Measurements from ENCODE around the gene KRT86. TPM values are rescaled to one million over a fixed set of nuclear protein-coding genes. Genes with fewer than 3 reads are reported as not detected.

KRT86 gene
- total and polyA plus RNA-seq, 2 experiments from 2014 or later, result 0.16 TPM; not detected in 1

DNA sequence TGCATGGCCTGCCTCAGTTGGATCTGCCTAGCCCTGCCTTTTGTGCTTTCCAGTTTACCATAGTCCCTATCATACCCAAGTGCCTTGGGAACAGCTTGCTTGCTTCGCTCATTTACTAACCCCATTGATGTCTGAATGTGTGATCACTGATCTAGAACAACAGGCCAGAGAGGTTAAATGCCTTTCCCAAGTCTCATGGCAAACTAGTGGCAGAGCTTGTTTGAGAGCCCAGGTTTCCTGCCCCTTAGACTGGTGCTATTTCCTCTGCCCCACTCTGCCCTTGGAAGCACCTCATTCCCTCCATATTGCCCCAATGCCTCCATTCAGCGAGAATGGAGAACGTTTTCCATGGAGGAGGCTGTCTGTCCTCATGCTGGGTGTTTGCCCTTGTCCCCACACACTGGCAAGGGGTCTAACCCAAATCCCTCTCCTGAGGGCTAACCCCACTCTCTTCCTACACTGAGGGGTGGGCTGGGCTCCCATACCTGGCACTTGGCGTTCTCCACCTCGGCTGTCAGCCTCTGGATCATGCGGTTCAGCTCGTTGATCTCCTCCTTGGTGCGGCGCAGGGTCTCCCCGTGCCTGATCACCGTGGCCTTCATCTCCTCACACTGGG is 21.6 kb upstream of the KRT86 start:
- Histone ChIP-seq H3K4me2 (no peak overlapping the region), H3F3A (replicated peaks; ENCODE audit: low read depth) (no peaks in the 10 kb centered on the region), H3K4me1 (ENCODE audit: insufficient read depth) (no peaks in the 10 kb centered on the region), H3K27ac (ENCODE audit: low read depth) (no peak overlapping the region), H3K36me3 (ENCODE audit: insufficient read depth) (no peaks in the 10 kb centered on the region), H4K20me1 (replicated peaks; ENCODE audit: insufficient read depth) (no peaks in the 10 kb centered on the region; the same call in 1 of the 2 replicates), H3K27me3 (ENCODE audit: insufficient read depth) (peaks cover 50% of the 10 kb centered on the region), H3K4me3 (no peak overlapping the region), H3K9me2 (ENCODE audit: insufficient read depth) (no peaks in the 10 kb centered on the region), H3K79me2 (replicated peaks; ENCODE audit: insufficient read depth) (no peaks in the 10 kb centered on the region), H2AFZ (no peak overlapping the region)
- no peaks in the 10 kb centered on the region; the same call in 2 of the 3 replicates for H3K9me3 Mint-ChIP-seq
- TF ChIP-seq POLR2AphosphoS5 (IDR thresholded peaks at IDR 0.05; ENCODE audit: low read depth) (no peak), NANOG (IDR thresholded peaks at IDR 0.05; ENCODE audit: borderline replicate concordance) (no peak), JUNB (IDR thresholded peaks at IDR 0.05; ENCODE audit: unreplicated experiment) (no peak), EZH2phosphoT487 (IDR thresholded peaks at IDR 0.05; ENCODE audit: unreplicated experiment) (no peak), EZH2 (IDR thresholded peaks at IDR 0.05; ENCODE audit: low read depth, unreplicated experiment) (no peak), STAT1 (IDR thresholded peaks at IDR 0.05; ENCODE audit: unreplicated experiment) (no peak), ZNF114 (CRISPR knock-in tag; IDR thresholded peaks at IDR 0.05) (no peak), CREB1 (CRISPR knock-in tag; IDR thresholded peaks at IDR 0.05; ENCODE audit: low read depth) (no peak), CTCF (conservative IDR thresholded peaks at IDR 0.05; ENCODE audit: low read depth in 2 of 2) (no peak), ZNF331 (CRISPR knock-in tag; IDR thresholded peaks at IDR 0.05; ENCODE audit: low read depth) (no peak)
- TF ChIP-seq, protein P1, sequence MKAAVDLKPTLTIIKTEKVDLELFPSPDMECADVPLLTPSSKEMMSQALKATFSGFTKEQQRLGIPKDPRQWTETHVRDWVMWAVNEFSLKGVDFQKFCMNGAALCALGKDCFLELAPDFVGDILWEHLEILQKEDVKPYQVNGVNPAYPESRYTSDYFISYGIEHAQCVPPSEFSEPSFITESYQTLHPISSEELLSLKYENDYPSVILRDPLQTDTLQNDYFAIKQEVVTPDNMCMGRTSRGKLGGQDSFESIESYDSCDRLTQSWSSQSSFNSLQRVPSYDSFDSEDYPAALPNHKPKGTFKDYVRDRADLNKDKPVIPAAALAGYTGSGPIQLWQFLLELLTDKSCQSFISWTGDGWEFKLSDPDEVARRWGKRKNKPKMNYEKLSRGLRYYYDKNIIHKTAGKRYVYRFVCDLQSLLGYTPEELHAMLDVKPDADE (IDR thresholded peaks at IDR 0.05), result no peak
- TF ChIP-seq, protein P2, sequence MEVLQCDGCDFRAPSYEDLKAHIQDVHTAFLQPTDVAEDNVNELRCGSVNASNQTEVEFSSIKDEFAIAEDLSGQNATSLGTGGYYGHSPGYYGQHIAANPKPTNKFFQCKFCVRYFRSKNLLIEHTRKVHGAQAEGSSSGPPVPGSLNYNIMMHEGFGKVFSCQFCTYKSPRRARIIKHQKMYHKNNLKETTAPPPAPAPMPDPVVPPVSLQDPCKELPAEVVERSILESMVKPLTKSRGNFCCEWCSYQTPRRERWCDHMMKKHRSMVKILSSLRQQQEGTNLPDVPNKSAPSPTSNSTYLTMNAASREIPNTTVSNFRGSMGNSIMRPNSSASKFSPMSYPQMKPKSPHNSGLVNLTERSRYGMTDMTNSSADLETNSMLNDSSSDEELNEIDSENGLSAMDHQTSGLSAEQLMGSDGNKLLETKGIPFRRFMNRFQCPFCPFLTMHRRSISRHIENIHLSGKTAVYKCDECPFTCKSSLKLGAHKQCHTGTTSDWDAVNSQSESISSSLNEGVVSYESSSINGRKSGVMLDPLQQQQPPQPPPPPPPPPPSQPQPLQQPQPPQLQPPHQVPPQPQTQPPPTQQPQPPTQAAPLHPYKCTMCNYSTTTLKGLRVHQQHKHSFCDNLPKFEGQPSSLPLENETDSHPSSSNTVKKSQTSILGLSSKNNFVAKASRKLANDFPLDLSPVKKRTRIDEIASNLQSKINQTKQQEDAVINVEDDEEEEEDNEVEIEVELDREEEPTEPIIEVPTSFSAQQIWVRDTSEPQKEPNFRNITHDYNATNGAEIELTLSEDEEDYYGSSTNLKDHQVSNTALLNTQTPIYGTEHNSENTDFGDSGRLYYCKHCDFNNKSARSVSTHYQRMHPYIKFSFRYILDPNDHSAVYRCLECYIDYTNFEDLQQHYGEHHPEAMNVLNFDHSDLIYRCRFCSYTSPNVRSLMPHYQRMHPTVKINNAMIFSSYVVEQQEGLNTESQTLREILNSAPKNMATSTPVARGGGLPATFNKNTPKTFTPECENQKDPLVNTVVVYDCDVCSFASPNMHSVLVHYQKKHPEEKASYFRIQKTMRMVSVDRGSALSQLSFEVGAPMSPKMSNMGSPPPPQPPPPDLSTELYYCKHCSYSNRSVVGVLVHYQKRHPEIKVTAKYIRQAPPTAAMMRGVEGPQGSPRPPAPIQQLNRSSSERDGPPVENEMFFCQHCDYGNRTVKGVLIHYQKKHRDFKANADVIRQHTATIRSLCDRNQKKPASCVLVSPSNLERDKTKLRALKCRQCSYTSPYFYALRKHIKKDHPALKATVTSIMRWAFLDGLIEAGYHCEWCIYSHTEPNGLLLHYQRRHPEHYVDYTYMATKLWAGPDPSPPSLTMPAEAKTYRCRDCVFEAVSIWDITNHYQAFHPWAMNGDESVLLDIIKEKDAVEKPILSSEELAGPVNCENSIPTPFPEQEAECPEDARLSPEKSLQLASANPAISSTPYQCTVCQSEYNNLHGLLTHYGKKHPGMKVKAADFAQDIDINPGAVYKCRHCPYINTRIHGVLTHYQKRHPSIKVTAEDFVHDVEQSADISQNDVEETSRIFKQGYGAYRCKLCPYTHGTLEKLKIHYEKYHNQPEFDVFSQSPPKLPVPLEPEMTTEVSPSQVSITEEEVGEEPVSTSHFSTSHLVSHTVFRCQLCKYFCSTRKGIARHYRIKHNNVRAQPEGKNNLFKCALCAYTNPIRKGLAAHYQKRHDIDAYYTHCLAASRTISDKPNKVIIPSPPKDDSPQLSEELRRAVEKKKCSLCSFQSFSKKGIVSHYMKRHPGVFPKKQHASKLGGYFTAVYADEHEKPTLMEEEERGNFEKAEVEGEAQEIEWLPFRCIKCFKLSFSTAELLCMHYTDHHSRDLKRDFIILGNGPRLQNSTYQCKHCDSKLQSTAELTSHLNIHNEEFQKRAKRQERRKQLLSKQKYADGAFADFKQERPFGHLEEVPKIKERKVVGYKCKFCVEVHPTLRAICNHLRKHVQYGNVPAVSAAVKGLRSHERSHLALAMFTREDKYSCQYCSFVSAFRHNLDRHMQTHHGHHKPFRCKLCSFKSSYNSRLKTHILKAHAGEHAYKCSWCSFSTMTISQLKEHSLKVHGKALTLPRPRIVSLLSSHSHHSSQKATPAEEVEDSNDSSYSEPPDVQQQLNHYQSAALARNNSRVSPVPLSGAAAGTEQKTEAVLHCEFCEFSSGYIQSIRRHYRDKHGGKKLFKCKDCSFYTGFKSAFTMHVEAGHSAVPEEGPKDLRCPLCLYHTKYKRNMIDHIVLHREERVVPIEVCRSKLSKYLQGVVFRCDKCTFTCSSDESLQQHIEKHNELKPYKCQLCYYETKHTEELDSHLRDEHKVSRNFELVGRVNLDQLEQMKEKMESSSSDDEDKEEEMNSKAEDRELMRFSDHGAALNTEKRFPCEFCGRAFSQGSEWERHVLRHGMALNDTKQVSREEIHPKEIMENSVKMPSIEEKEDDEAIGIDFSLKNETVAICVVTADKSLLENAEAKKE (CRISPR knock-in tag; IDR thresholded peaks at IDR 0.05), result no peak
- H3K4me3 Mint-ChIP-seq, result no peak overlapping the region
- H3K36me3 Mint-ChIP-seq (ENCODE audit: low read depth), result no peaks in the 10 kb centered on the region
- DNase-seq (ENCODE audit: low spot score) (no peak), ATAC-seq (no peak)
- peaks cover 24% of the 10 kb centered on the region for H3K4me1 Mint-ChIP-seq
- H3K27ac Mint-ChIP-seq, result no peak overlapping the region
- peaks cover 54% of the 10 kb centered on the region for H3K27me3 Mint-ChIP-seq (ENCODE audit: insufficient read depth, low read depth, poor library complexity)
